B cell (primary cell): ENCODE results near the gene SMIM13. TPM values are rescaled to one million over a fixed set of nuclear protein-coding genes. Genes with fewer than 3 reads are reported as not detected.

Experiments used
- ATAC-seq: fragments of 200-7000 bp; cut with Tn5 transposase; one replicate; pipeline ENCODE4 v1.10.0; 2021; ENCODE audit warnings: low read depth, mild to moderate bottlenecking, moderate number of reproducible peaks, moderate library complexity
- CTCF ChIA-PET: fragments of 350-600 bp; sonication (Branson Sonifier 250); formaldehyde crosslinking; loops from one replicate; lab custom pipeline; 2021; ENCODE audit warnings: antibody characterized with exemption, inconsistent platforms; lab: Charles Lee
- POLR2A ChIA-PET: fragments of 350-600 bp; sonication (Branson Sonifier 250); formaldehyde crosslinking; loops from one replicate; lab custom pipeline; 2021; ENCODE audit warnings: antibody characterized with exemption; lab: Charles Lee
- DNase-seq: peaks from one replicate; pipeline ENCODE4 v3.0.0; 2013
- H2AFZ ChIP-seq: 2 replicates; pipeline ENCODE4 v1.6.1; 2012; ENCODE audit warnings: mild to moderate bottlenecking, low read depth, low read length; ENCODE audit not compliant: insufficient read depth, poor library complexity, severe bottlenecking
- H3K27ac ChIP-seq, 2 donors: 1 replicate in 1 of 2; 2 replicates in 1 of 2; pipeline ENCODE4 v1.5.1; 2012 to 2013; ENCODE audit warnings: low read length in 2 of 2, mild to moderate bottlenecking in 2 of 2, moderate library complexity in 1 of 2
- H3K27me3 ChIP-seq, 4 experiments: fragments of 200-600 bp in 1 of 4; sonication (generic) in 1 of 4; replicated peaks in 1 of 4; 1 replicate in 2 of 4; 2 replicates in 2 of 4; pipeline versions ENCODE4 v1.6.1 to v1.7.0; 2013 to 2016; ENCODE audit warnings: low read length in 3 of 4, mild to moderate bottlenecking in 2 of 4, mixed read lengths in 1 of 4, moderate library complexity in 1 of 4; ENCODE audit not compliant: insufficient read depth in 4 of 4, control insufficient read depth in 3 of 4; ENCODE audit errors: control extremely low read depth in 1 of 4
- H3K36me3 ChIP-seq, 2 experiments: replicated peaks in 1 of 2; 1 replicate in 1 of 2; 2 replicates in 1 of 2; pipeline versions ENCODE4 v1.6.1 to v1.7.1; 2013; ENCODE audit warnings: low read length in 1 of 2; ENCODE audit not compliant: insufficient read depth in 2 of 2, control insufficient read depth in 1 of 2; ENCODE audit errors: control extremely low read depth in 1 of 2, extremely low read depth in 1 of 2
- H3K4me1 ChIP-seq, 2 donors: fragments of 200-600 bp in 1 of 2; sonication (generic) in 1 of 2; 1 replicate in 1 of 2; 2 replicates in 1 of 2; pipeline versions ENCODE4 v1.5.1 to v1.6.1; 2013 to 2017; ENCODE audit warnings: low read length in 2 of 2; ENCODE audit not compliant: control insufficient read depth in 2 of 2, insufficient read depth in 2 of 2
- H3K4me2 ChIP-seq: replicated peaks from 2 replicates; pipeline ENCODE3; 2012; ENCODE audit warnings: mild to moderate bottlenecking, low read depth, low read length; ENCODE audit not compliant: poor library complexity, severe bottlenecking
- H3K4me3 ChIP-seq, 5 experiments: fragments of 200-600 bp in 1 of 5; sonication (generic) in 1 of 5; 1 replicate in 3 of 5; 2 replicates in 2 of 5; pipeline versions ENCODE4 v1.5.1 to v1.7.0; 2011 to 2016; ENCODE audit warnings: low read length in 4 of 5, mild to moderate bottlenecking in 4 of 5, low read depth in 2 of 5, control low read depth in 1 of 5, moderate library complexity in 1 of 5; ENCODE audit not compliant: insufficient read depth in 1 of 5; ENCODE audit errors: control extremely low read depth in 1 of 5, extremely low read depth in 1 of 5
- H3K79me2 ChIP-seq: fragments of 200-600 bp; sonication (generic); one replicate; pipeline ENCODE4 v1.6.0; 2016; ENCODE audit warnings: low read length; ENCODE audit not compliant: control insufficient read depth, insufficient read depth
- H3K9ac ChIP-seq: fragments of 200-600 bp; sonication (generic); 2 replicates; pipeline ENCODE4 v1.6.1; 2017; ENCODE audit warnings: mild to moderate bottlenecking, low read length, moderate library complexity
- H3K9me3 ChIP-seq, 3 donors: one replicate each; pipeline versions ENCODE4 v1.6.1 to v1.7.1; 2013; ENCODE audit warnings: low read length in 2 of 3; ENCODE audit not compliant: control insufficient read depth in 2 of 3, insufficient read depth in 1 of 3; ENCODE audit errors: control extremely low read depth in 1 of 3
- H4K20me1 ChIP-seq: 2 replicates; pipeline ENCODE4 v1.6.0; 2012; ENCODE audit warnings: mild to moderate bottlenecking, low read length; ENCODE audit not compliant: insufficient read depth, control insufficient read depth, poor library complexity, severe bottlenecking
- H3K27ac Mint-ChIP-seq: one replicate; pipeline ENCODE4 v1.8.0; 2021; ENCODE audit warnings: mixed read lengths
- H3K27me3 Mint-ChIP-seq: one replicate; pipeline ENCODE4 v1.8.0; 2021; ENCODE audit warnings: mixed read lengths
- H3K4me1 Mint-ChIP-seq: one replicate; pipeline ENCODE4 v1.8.0; 2021; ENCODE audit warnings: mixed read lengths
- H3K4me3 Mint-ChIP-seq: one replicate; pipeline ENCODE4 v1.8.0; 2021; ENCODE audit warnings: mixed read lengths
- H3K9me3 Mint-ChIP-seq: one replicate; pipeline ENCODE4 v1.8.0; 2022; ENCODE audit warnings: mixed read lengths; ENCODE audit not compliant: insufficient read depth
- EZH2 ChIP-seq: IDR thresholded peaks from 2 replicates; pipeline ENCODE4 v1.6.1; 2012; ENCODE audit warnings: borderline replicate concordance, low read depth, mild to moderate bottlenecking, moderate library complexity, low read length; ENCODE audit not compliant: insufficient read depth, poor library complexity, severe bottlenecking
- WGBS: methylation state at CpG from one replicate; pipeline ENCODE4 v1.1.5; 2013; ENCODE audit warnings: missing lambda C conversion rate; ENCODE audit not compliant: insufficient coverage; 5-methylcytosine and 5-hydroxymethylcytosine counted together
- intact Hi-C: fragments of 100-400 bp; cut with micrococcal nuclease; formaldehyde crosslinking; loops from one replicate; pipeline ENCODE4 v1.10.0; 2022
- polyA plus RNA-seq: library from polyadenylated mRNA; depleted of rRNA; stranded (reverse); fragments of >200 nt; gene quantifications from 2 replicates; pipeline ENCODE4 v1.2.3, GENCODE V29; 2012
- total RNA-seq, 2 donors: library from RNA; stranded (reverse); fragments of 120-200 nt in 1 of 2; gene quantifications; 1 replicate in 1 of 2; 2 replicates in 1 of 2; pipeline versions ENCODE4 v1.2.3 to v1.2.4, GENCODE V29; 2013 to 2022
- TF ChIP-seq, protein P1 (sequence below): fragments of 200-600 bp; IDR thresholded peaks from one replicate; pipeline ENCODE4 v1.8.0; 2022; ENCODE audit warnings: antibody characterized with exemption, mild to moderate bottlenecking

SMIM13 gene
- total and polyA plus RNA-seq, 2 donors (not counting 1 experiment from before 2014, with no cell fraction given): 2.1 to 5.5 TPM

DNA sequence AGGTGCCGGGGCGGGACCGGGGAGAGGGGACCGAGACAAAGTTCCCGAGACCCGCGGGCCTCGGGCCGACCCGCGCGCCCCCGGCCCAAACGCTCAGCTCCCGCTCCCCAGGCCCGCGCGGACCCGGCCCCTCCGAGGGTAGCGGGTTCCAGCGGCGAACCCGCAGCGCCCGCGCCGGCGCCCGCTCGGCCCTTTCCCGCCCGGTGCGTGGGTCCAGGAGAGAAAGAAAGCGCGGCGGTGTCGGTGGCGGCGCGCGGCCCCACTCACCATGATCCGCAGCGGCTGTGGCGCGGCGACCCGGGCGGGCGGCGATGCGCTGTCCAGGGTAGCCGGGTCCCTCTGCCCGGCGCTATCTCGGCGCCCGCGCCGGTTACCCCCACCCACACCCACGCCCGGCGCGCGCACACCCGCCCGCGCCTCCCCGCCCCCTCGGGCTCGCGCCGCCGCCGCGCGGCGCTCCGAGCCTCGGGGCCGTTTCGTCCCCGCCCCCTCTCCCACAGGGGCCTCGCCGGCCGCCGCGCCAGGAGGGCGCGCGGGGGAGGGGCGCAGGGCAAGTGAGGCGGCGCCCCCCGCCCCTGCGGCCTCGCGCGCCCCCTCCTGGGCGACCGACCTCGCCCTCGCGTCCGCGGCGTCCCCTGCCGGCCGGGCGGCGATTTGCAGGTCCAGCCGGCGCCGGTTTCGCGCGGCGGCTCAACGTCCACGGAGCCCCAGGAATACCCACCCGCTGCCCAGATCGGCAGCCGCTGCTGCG, 49.5 kb upstream of the SMIM13 start, which contains the start of gene ELOVL2:
ELOVL2 (minus strand) TSS at position 345 of the 751 bp plus-strand sequence; CDS start at position 270, 75 bp downstream.
- Histone ChIP-seq H3K4me3 (peak within 1 kb of the TSS in 4 of 5 experiments; percentile 27 to 58 (median 47)), H3K36me3 (no peaks in the 10 kb centered on the region), H3K4me1 (peaks cover 13% of the 10 kb centered on the region in 2 donors), H3K9me3 (peaks cover 0 to 13% (median 0%) of the 10 kb centered on the region in 3 donors), H3K4me2 (peak within 1 kb of the TSS; percentile 96), H3K79me2 (no peaks in the 10 kb centered on the region), H3K27me3 (peaks cover 0 to 44% (median 36%) of the 10 kb centered on the region in 4 experiments), H2AFZ (peak within 1 kb of the TSS; percentile 67), H4K20me1 (no peaks in the 10 kb centered on the region), H3K9ac (peak within 1 kb of the TSS; percentile 66), H3K27ac (no peak within 1 kb of the TSS)
- intact Hi-C loops: loop anchor here (5.0 kb wide), 1 partner anchor 207 kb away; the partner anchor contains the start of gene MAK
- Mint-ChIP-seq H3K9me3 (no peaks in the 10 kb centered on the region), H3K4me3 (peak within 1 kb of the TSS; percentile 79), H3K27ac (peak within 1 kb of the TSS; percentile 33), H3K4me1 (peaks cover 14% of the 10 kb centered on the region), H3K27me3 (peaks cover 61% of the 10 kb centered on the region)
- DNase-seq: peak; percentile 59
- ChIA-PET CTCF (no interaction called here), POLR2A (no interaction called here)
- WGBS: 5% methylated on average over 124 of the region's 124 CpGs
- TF ChIP-seq EZH2: no peak
- TF ChIP-seq, protein P1, sequence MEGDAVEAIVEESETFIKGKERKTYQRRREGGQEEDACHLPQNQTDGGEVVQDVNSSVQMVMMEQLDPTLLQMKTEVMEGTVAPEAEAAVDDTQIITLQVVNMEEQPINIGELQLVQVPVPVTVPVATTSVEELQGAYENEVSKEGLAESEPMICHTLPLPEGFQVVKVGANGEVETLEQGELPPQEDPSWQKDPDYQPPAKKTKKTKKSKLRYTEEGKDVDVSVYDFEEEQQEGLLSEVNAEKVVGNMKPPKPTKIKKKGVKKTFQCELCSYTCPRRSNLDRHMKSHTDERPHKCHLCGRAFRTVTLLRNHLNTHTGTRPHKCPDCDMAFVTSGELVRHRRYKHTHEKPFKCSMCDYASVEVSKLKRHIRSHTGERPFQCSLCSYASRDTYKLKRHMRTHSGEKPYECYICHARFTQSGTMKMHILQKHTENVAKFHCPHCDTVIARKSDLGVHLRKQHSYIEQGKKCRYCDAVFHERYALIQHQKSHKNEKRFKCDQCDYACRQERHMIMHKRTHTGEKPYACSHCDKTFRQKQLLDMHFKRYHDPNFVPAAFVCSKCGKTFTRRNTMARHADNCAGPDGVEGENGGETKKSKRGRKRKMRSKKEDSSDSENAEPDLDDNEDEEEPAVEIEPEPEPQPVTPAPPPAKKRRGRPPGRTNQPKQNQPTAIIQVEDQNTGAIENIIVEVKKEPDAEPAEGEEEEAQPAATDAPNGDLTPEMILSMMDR: peak; percentile 45
- ATAC-seq: peak; percentile 73

DNA sequence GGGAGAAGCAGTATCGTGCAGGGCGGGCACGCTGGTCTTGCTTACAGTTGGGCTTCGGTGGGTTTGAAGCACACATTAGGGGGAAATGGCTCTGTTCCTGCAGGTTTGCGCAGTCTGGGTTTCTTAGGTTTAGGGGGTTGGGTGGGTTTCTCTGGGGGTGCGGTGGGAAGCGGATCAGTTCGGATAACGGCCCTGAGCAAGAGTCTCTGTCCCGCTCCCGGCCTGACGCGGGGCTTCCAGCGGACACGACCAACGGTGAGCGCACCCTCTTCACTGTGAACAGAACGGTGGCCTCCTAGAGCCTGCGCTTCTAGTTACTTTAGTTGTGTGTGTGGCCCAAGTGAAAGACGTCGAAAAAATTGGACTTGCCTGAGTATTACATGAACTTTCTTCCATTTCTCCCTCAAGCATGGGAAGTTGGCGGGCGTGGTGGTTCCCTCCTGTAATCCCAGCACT, 48.9 kb upstream of the SMIM13 start:
- H2AFZ ChIP-seq: no peak overlapping the region
- peaks cover 0 to 13% (median 0%) of the 10 kb centered on the region in 3 donors for H3K9me3 ChIP-seq
- ChIA-PET CTCF (no interaction called here), POLR2A (no interaction called here)
- ATAC-seq: no peak
- H3K27me3 ChIP-seq: peaks cover 0 to 43% (median 36%) of the 10 kb centered on the region in 4 experiments
- peak overlapping the region; percentile 72 for H3K4me3 Mint-ChIP-seq
- no peaks in the 10 kb centered on the region for H3K36me3 ChIP-seq
- H3K9ac ChIP-seq: peak overlapping the region; percentile 9
- H3K9me3 Mint-ChIP-seq: no peaks in the 10 kb centered on the region
- TF ChIP-seq EZH2: peak; percentile 60
- TF ChIP-seq, protein P1: no peak
- H3K27ac ChIP-seq: no peak overlapping the region
- no peak overlapping the region for H3K27ac Mint-ChIP-seq
- H3K4me2 ChIP-seq: peak overlapping the region; percentile 96
- intact Hi-C loops: loop anchor here (5.0 kb wide), 1 partner anchor 207 kb away; the partner anchor contains the start of gene MAK
- H3K4me3 ChIP-seq: peak overlapping the region in 3 of 5 experiments; percentile 19 to 58 (median 56)
- peaks cover 63% of the 10 kb centered on the region for H3K27me3 Mint-ChIP-seq
- peaks cover 13% of the 10 kb centered on the region in 2 donors for H3K4me1 ChIP-seq
- peaks cover 14% of the 10 kb centered on the region for H3K4me1 Mint-ChIP-seq
- no peak for DNase-seq
- H3K79me2 ChIP-seq: no peaks in the 10 kb centered on the region
- no peaks in the 10 kb centered on the region for H4K20me1 ChIP-seq
- WGBS: 36% methylated on average over 20 of the region's 23 CpGs
